Testis (tissue), 2 donors: ENCODE results near the gene ZNF394.

Experiments
- CTCF ChIP-seq, 3 experiments: fragments of 450-650 bp in 2 of 3; fragments of 200-600 bp in 1 of 3; sonication (generic) in 1 of 3; IDR thresholded peaks; one replicate each; pipeline ENCODE4 v1.5.1; 2016 to 2019; ENCODE audit warnings: antibody characterized with exemption in 3 of 3, mild to moderate bottlenecking in 2 of 3, moderate library complexity in 1 of 3
- POLR2A ChIP-seq: fragments of 450-650 bp; IDR thresholded peaks from one replicate; pipeline ENCODE4 v1.6.1; 2017; ENCODE audit warnings: antibody characterized with exemption, mild to moderate bottlenecking, moderate library complexity

GRCh38 chr7:99504603-99505323 is 4.7 kb upstream of the ZNF394 start, which contains the start of gene ZKSCAN5:
- TF ChIP-seq CTCF (IDR thresholded peaks at IDR 0.05) = no peak
- no peak for TF ChIP-seq POLR2A
